OCI-LY7 (cell line): ENCODE measurements around the gene UNC13A. TPM values are rescaled to one million over a fixed set of nuclear protein-coding genes. Genes with fewer than 3 reads are reported as not detected.
A peak's percentile ranks its signal among the peaks of the same experiment; 100 is the strongest.

Source experiments
- BruUV-seq: library from RNA; stranded (reverse); fragments of 400-500 nt; replicated peaks from 2 replicates; lab custom pipeline; 2021; lab: Mats Ljungman, UMichigan
- CTCF ChIA-PET: fragments of 300-600 bp; sonication (Branson Sonifier 250); formaldehyde crosslinking; loops from one replicate; lab custom pipeline; 2022; ENCODE audit warnings: antibody characterized with exemption; ENCODE audit not compliant: unreplicated experiment; lab: Charles Lee
- POLR2A ChIA-PET: fragments of 300-600 bp; sonication (Branson Sonifier 250); formaldehyde crosslinking; loops from one replicate; lab custom pipeline; 2022; ENCODE audit warnings: antibody characterized with exemption; lab: Charles Lee
- DNase-seq: peaks from one replicate; pipeline ENCODE4 v3.0.0-alpha.2; 2015; ENCODE audit warnings: low spot score
- H2AFZ ChIP-seq: fragments of 200-600 bp; sonication (generic), shearing (Covaris generic); 2 replicates; pipeline ENCODE4 v1.6.1; 2014; ENCODE audit warnings: mild to moderate bottlenecking, antibody characterized with exemption, low read length, moderate library complexity
- H3K27ac ChIP-seq: fragments of 200-600 bp; sonication (generic); 2 replicates; pipeline ENCODE4 v1.5.1; 2014; ENCODE audit warnings: mixed run types, low read depth, mild to moderate bottlenecking, moderate library complexity, low read length, inconsistent platforms; ENCODE audit not compliant: poor library complexity, severe bottlenecking
- H3K36me3 ChIP-seq: fragments of 200-600 bp; sonication (generic); 2 replicates; pipeline ENCODE4 v1.6.1; 2014; ENCODE audit warnings: mild to moderate bottlenecking, antibody characterized with exemption, low read length, moderate library complexity, mixed read lengths; ENCODE audit not compliant: insufficient read depth
- H3K4me1 ChIP-seq: fragments of 200-600 bp; sonication (generic); 2 replicates; pipeline ENCODE4 v1.5.1; 2014; ENCODE audit warnings: mild to moderate bottlenecking, low read length; ENCODE audit not compliant: insufficient read depth, poor library complexity, severe bottlenecking
- H3K4me2 ChIP-seq: fragments of 200-600 bp; sonication (generic); 2 replicates; pipeline ENCODE4 v1.6.1; 2014; ENCODE audit warnings: mild to moderate bottlenecking, low read length
- H3K4me3 ChIP-seq: fragments of 200-600 bp; sonication (generic); 2 replicates; pipeline ENCODE4 v1.5.1; 2014; ENCODE audit warnings: mild to moderate bottlenecking, low read depth, low read length; ENCODE audit not compliant: poor library complexity, severe bottlenecking
- H3K79me2 ChIP-seq: fragments of 200-600 bp; sonication (generic); 2 replicates; pipeline ENCODE4 v1.6.1; 2016; ENCODE audit warnings: low read depth, mild to moderate bottlenecking, low read length, moderate library complexity, mixed read lengths; ENCODE audit not compliant: insufficient read depth
- H3K9me2 ChIP-seq: fragments of 200-600 bp; sonication (generic); 2 replicates; pipeline ENCODE4 v1.6.1; 2016; ENCODE audit warnings: mild to moderate bottlenecking, low read length, mixed read lengths; ENCODE audit not compliant: insufficient read depth
- H3K9me3 ChIP-seq: fragments of 200-600 bp; sonication (generic); 2 replicates; pipeline ENCODE4 v1.6.1; 2014; ENCODE audit warnings: mild to moderate bottlenecking, mixed run types, low read length, mixed read lengths
- H4K20me1 ChIP-seq: fragments of 200-600 bp; sonication (generic); 2 replicates; pipeline ENCODE4 v1.6.1; 2014; ENCODE audit warnings: mild to moderate bottlenecking, antibody characterized with exemption, low read length, moderate library complexity, mixed read lengths; ENCODE audit not compliant: insufficient read depth
- EZH2phosphoT487 ChIP-seq: fragments of 200-600 bp; sonication (generic); IDR thresholded peaks from 2 replicates; pipeline ENCODE4 v1.6.1; 2018; ENCODE audit warnings: low read depth, borderline replicate concordance, mild to moderate bottlenecking, mixed run types, antibody characterized with exemption, low read length, moderate library complexity, mixed read lengths
- intact Hi-C: fragments of 100-400 bp; cut with micrococcal nuclease; formaldehyde crosslinking; loops from one replicate; pipeline ENCODE4 v1.10.0; 2022; ENCODE audit not compliant: unreplicated experiment
- total RNA-seq, 2 experiments: library from RNA; depleted of rRNA in 1 of 2; stranded (reverse); fragments of >200 nt in 1 of 2; shearing (Covaris generic) in 1 of 2; gene quantifications; 2 replicates each; pipeline ENCODE4 v1.2.3, GENCODE V29; 2014 to 2022
- TF ChIP-seq, protein P1 (sequence below): fragments of 200-600 bp; sonication (generic); conservative IDR thresholded peaks from 2 replicates; pipeline ENCODE4 v1.5.1; 2014; ENCODE audit warnings: mild to moderate bottlenecking, antibody characterized with exemption, low read length, moderate library complexity, mixed read lengths

UNC13A gene
- total RNA-seq, 2 experiments from 2014 or later: 0.72 to 0.92 TPM

DNA sequence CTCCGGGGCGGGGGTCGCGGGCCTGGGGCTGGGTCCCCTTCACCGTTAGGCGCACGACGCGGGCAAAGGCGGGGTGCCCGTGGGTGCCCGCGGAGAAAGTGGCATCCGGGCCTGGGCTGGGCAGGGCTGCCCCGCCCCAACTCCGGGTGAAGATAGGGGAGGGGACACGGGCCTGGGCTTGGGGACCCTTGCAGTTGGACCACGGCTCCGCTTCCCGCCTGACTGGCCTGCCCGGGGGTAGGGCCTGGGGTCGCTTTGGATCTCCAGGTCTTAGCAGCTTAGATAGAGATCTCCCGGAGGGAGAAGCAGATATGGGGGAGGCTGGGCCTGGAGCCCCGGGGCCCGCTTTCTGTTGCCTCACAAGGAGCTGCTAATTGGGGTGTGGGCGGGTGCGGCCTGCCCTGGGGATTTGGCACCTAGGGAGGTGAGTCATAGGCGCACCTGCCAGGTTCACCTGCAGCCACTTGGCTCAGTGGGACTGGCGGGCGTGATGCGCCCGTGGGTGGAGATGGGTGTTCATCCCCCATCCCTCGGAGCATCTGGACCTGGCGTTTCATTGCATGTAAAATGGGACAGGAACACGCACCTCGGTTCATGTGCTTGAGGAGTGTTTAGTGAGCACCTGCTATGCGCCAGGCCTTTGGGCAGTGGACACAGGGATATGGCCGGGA is 31.7 kb upstream of the UNC13A start:
- TF ChIP-seq, protein P1, sequence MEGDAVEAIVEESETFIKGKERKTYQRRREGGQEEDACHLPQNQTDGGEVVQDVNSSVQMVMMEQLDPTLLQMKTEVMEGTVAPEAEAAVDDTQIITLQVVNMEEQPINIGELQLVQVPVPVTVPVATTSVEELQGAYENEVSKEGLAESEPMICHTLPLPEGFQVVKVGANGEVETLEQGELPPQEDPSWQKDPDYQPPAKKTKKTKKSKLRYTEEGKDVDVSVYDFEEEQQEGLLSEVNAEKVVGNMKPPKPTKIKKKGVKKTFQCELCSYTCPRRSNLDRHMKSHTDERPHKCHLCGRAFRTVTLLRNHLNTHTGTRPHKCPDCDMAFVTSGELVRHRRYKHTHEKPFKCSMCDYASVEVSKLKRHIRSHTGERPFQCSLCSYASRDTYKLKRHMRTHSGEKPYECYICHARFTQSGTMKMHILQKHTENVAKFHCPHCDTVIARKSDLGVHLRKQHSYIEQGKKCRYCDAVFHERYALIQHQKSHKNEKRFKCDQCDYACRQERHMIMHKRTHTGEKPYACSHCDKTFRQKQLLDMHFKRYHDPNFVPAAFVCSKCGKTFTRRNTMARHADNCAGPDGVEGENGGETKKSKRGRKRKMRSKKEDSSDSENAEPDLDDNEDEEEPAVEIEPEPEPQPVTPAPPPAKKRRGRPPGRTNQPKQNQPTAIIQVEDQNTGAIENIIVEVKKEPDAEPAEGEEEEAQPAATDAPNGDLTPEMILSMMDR: no peak
- no peak for TF ChIP-seq EZH2phosphoT487
- H3K4me3 ChIP-seq: peak overlapping the region; percentile 95
- H3K9me3 ChIP-seq: no peaks in the 10 kb centered on the region
- ChIA-PET CTCF (interaction anchor here (1.1 kb wide), 1 partner anchor 46 kb away, joined by 3 read pairs; no protein-coding TSS in a partner anchor), POLR2A (interaction anchor here (1.2 to 2.1 kb wide), 4 partner anchors 17 to 139 kb away, joined by 4 to 8 read pairs (median 5); partner anchors contain the start of gene FCHO1)
- intact Hi-C loops: loop anchor here (5.0 kb wide), 1 partner anchor 137 kb away; the partner anchor contains the start of gene RPL18A
- no peak for DNase-seq
- H3K4me2 ChIP-seq: peak overlapping the region; percentile 99
- BruUV-seq: no TSS peak
- H3K4me1 ChIP-seq: peaks cover 33% of the 10 kb centered on the region
- peaks cover 17% of the 10 kb centered on the region for H3K79me2 ChIP-seq
- H3K36me3 ChIP-seq: peaks cover 26% of the 10 kb centered on the region; the same call in 1 of the 2 replicates
- H2AFZ ChIP-seq: no peak overlapping the region
- no peak overlapping the region for H3K27ac ChIP-seq
- H3K9me2 ChIP-seq: no peaks in the 10 kb centered on the region
- peaks cover 5% of the 10 kb centered on the region; the same call in 1 of the 2 replicates for H4K20me1 ChIP-seq

- H2AFZ ChIP-seq: peak within 1 kb of the TSS; percentile 86; the same call in 1 of the 2 replicates
- H3K4me3 ChIP-seq: peak within 1 kb of the TSS; percentile 95
- peak within 1 kb of the TSS; percentile 99 for H3K4me2 ChIP-seq
- H3K36me3 ChIP-seq: peaks cover 19% of the 10 kb centered on the region; the same call in 1 of the 2 replicates
- ChIA-PET POLR2A (interaction anchor here (0.6 to 2.1 kb wide), 9 partner anchors 10 to 140 kb away, joined by 3 to 8 read pairs (median 3); partner anchors contain the start of gene FCHO1), CTCF (interaction anchor here (0.8 to 1.1 kb wide), 2 partner anchors 36 to 47 kb away, joined by 3 to 4 read pairs; no protein-coding TSS in a partner anchor)
- no TSS peak for BruUV-seq
- H4K20me1 ChIP-seq: peaks cover 5% of the 10 kb centered on the region; the same call in 1 of the 2 replicates
- H3K79me2 ChIP-seq: peaks cover 17% of the 10 kb centered on the region
- intact Hi-C loops: loop anchor here (5.0 kb wide), 1 partner anchor 138 kb away; the partner anchor contains the start of gene RPL18A
- peaks cover 33% of the 10 kb centered on the region for H3K4me1 ChIP-seq
- H3K9me3 ChIP-seq: no peaks in the 10 kb centered on the region
- peak within 1 kb of the TSS; percentile 20 for H3K27ac ChIP-seq
- no peaks in the 10 kb centered on the region for H3K9me2 ChIP-seq
- TF ChIP-seq, protein P1: no peak
- TF ChIP-seq EZH2phosphoT487: no peak
- DNase-seq: peak; percentile 81
Measured at GRCh38 chr19:17718947-17719711, 31.0 kb upstream of the UNC13A start, which contains the start of gene MAP1S. Gene MAP1S (plus strand): TSS chr19:17719480. CDS start chr19:17719503, 23 bp downstream.
